Stimulated activated CD8-positive, alpha-beta memory T cell treated with anti-CD3 and anti-CD28 coated beads, Interleukin-2, amount 100 ng/mL, for 1 hour (primary cell): Measurements from ENCODE around the gene RFPL4A.

Experiments used
- DNase-seq, 2 donors: peaks; one replicate each; pipeline ENCODE4 v3.0.0-alpha.2; 2020; ENCODE audit warnings: low read depth in 2 of 2

The RFPL4A gene

DNA sequence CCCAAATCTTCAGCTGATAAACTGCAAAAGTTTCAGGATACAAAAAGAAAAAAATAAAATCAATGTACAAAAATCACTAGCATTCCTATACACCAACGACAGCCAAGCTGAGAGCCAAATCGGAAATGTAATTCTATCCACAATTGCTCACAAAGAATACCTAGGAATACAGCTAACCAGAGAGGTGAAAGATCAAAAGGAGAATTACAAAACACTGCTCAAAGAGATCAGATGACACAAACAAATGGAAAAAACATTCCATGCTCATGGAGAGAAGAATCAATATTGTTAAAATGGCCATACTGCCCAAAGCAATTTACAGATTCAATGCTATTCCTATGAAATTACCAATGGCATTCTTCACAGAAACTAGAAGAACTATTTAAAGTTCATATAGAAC lies 43.4 kb downstream of the RFPL4A start:
- DNase-seq = no peak

DNA sequence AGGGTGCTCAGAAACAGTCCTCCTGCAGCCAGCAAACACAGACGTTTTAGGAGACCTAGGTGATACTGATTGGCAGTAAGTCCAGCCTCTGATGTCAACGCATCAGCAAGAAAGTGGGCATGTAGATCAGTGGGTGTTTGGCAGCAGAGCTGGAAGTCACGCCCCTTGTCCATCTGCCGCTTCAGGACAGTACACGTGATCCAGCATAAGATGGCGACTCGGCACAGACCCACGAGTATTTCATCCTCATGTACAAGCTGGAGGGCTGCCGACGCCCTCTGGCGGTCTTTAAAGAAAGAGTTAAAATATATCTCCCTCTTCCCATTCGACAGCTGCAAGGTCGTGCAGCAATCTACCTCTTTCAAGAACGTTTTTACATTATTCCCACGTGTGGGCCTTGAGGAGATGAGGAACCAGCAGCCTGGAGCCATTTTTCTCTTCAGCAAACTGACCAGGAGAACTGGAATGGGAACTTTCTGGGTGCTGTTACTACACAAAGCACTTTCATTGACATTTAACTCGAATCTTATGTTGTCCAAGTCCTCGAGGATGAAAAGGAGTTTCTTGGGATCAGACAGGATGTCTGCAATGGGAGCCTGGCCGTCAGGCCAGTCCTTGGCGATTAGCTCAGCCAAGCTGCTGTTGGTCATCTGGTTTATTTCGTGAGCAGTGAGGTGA lies 50.6 kb downstream of the RFPL4A start:
- peak in 1 of 2 donors; percentile 1 for DNase-seq

DNA sequence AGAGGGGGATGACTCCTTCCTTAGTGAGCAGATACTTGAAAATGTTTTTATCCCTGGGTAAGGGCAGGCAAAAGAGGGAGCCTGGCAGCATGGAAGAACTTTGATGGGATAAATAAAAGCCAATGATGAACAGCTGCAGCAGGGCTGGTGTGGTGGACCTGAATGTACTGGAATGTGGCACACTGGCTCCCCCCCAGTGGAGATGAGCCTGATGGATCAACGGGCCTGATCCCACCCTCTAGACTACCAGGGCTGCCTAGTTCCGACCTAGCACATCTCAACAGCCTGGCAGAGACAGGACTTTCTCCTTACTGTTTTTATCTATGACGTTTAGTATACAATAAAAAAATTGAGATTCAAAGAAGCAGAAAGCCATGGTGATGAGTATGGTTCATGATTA lies 52.4 kb downstream of the RFPL4A start:
- DNase-seq = no peak

DNA sequence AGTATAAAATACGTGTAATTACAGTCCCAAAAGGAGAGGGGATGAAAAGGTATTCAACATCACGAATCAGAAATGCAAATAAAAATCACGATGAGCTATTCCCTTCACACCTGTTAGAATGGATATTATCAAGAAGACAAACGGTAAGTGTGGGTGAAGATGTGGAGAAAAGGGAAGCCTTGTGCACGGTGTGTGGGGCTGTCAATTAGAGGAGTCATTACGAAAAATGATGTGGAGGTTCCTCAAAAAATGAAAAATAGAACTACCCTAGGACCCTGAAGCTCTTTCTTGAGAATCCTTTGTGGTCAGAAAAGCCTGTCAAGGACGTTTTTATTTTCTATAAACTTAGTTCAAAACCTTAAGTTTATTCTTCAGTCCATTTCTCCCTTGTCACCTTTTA lies 53.6 kb downstream of the RFPL4A start:
- DNase-seq = no peak
